Omental fat pad (tissue), 4 donors: ENCODE measurements around the gene TRAPPC11. TPM values are rescaled to one million over a fixed set of nuclear protein-coding genes. Genes with fewer than 3 reads are reported as not detected.

Source experiments
- ATAC-seq: fragments of 150-250 bp; one replicate; pipeline ENCODE4 v1.9.1; 2016; ENCODE audit warnings: mild to moderate bottlenecking, moderate library complexity; ENCODE audit not compliant: low FRiP score
- DNase-seq: peaks from one replicate; pipeline ENCODE4 v3.0.0-alpha.2; 2019; ENCODE audit warnings: low spot score
- total RNA-seq, 4 donors: library from RNA; depleted of rRNA; stranded (reverse); fragments of >200 nt; gene quantifications; one replicate each; pipeline ENCODE4 v1.1.0, GENCODE V29; 2016
- TF ChIP-seq, protein P1 (sequence below), 3 donors: fragments of 450-650 bp; IDR thresholded peaks; one replicate each; pipeline ENCODE4 v1.5.1; 2016 to 2017; ENCODE audit warnings: antibody characterized with exemption in 3 of 3, mild to moderate bottlenecking in 3 of 3, moderate library complexity in 2 of 3

Gene TRAPPC11
- total RNA-seq, 4 donors from 2014 or later, result 31.1 to 76.9 (median 42.1) TPM

GRCh38 chr4:183631577-183632198 is 27.4 kb upstream of the TRAPPC11 start:
- DNase-seq, result no peak
- TF ChIP-seq, protein P1, sequence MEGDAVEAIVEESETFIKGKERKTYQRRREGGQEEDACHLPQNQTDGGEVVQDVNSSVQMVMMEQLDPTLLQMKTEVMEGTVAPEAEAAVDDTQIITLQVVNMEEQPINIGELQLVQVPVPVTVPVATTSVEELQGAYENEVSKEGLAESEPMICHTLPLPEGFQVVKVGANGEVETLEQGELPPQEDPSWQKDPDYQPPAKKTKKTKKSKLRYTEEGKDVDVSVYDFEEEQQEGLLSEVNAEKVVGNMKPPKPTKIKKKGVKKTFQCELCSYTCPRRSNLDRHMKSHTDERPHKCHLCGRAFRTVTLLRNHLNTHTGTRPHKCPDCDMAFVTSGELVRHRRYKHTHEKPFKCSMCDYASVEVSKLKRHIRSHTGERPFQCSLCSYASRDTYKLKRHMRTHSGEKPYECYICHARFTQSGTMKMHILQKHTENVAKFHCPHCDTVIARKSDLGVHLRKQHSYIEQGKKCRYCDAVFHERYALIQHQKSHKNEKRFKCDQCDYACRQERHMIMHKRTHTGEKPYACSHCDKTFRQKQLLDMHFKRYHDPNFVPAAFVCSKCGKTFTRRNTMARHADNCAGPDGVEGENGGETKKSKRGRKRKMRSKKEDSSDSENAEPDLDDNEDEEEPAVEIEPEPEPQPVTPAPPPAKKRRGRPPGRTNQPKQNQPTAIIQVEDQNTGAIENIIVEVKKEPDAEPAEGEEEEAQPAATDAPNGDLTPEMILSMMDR (IDR thresholded peaks at IDR 0.05), result no peak
- ATAC-seq, result no peak

GRCh38 chr4:183632689-183633088 is 26.4 kb upstream of the TRAPPC11 start:
- ATAC-seq (no peak), DNase-seq (no peak)
- TF ChIP-seq, protein P1 (IDR thresholded peaks at IDR 0.05), result no peak

DNA sequence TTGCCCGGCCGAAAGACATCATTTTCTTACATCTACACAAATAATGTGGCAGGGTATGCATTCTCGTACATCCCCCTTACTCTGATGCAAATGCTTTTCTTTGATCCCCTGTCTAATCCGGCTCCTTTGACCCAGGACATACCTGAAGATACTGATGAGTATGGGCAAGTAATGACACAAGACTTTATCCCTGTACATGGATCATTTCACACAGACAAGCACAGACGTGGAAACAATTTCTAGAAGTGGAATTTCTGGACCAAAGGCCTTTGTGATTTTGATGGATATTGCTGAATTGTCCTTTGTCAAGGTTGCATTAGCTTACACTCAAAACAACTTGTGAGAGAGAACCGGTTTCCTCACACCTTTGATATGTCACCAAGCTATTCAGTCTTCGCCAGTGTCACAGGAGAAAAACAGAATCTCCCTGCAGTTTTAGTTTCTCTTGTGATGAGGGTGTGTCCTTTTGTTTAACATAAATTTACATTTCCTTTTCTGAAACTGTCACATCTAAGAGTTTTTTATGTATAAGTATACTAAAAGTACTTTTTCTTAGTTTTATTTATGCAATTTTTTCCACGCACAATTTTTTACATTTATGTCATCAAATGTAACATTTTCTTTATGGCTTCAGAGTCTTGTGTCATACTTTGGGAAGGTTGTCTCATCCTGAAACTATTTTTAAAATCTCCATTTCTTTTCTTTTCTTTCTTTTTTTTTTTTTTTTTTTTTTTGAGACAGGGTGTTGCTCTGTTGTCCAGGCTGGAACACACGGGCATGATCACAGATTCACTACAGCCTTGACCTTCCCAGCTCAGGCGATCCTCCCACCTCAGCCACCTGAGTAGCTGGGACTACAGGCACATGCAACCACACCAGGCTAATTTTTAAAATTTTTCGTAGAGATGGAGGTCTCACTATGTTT is 25.4 kb upstream of the TRAPPC11 start:
- TF ChIP-seq, protein P1 (IDR thresholded peaks at IDR 0.05), result no peak
- ATAC-seq, result no peak
- DNase-seq, result no peak

DNA sequence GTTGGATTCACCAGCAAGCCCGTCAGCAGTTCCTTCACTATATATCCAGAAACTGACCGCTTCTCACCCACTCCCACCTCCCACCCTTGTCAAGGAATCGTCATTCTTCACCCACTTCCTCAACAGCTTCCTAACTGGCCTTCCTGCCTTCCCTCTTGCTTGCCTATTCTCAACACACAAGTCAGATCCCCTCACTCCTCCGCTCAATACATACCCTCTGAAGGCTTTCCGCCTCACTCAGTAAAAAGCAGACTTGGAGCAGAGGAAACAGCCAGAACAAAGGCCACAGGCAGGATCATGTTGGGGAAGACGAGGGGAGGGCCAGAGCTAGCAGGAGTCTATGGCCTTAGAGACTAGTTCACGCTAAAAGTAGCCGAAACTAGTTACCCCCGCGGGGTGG is 23.8 kb upstream of the TRAPPC11 start:
- ATAC-seq (no peak), DNase-seq (no peak)
- TF ChIP-seq, protein P1 (IDR thresholded peaks at IDR 0.05), result no peak

DNA sequence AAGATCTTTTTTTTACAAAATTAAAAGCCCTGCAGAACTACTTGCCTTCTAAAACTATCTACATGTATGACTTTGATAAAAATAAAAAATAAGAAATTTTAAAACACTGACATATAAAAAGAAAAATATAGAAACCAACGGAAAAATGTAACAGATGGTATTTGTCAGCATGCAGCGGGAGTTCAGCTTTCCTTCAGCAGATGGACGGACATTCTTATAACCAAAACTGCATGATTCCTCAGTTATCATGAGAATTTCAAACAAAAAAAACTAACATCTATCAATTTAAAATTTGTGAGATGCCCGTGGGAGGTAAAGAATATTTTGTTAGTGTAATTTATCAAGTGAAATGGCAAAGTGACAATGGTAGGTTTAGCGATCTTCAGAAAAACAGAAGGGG is 23.4 kb upstream of the TRAPPC11 start:
- no peak for ATAC-seq
- TF ChIP-seq, protein P1 (IDR thresholded peaks at IDR 0.05), result no peak
- DNase-seq, result no peak

- ATAC-seq, result no peak
- TF ChIP-seq, protein P1 (IDR thresholded peaks at IDR 0.05), result no peak
- DNase-seq, result no peak
These were observed 22.6 kb upstream of the TRAPPC11 start for GRCh38 chr4:183636503-183636902.
